GM21423 (cell line): ENCODE results near the gene SEMA3C.

ENCODE experiments used
- ATAC-seq: cut with Tn5 transposase; IDR thresholded peaks from one replicate; pipeline ENCODE4 v1.9.1; 2021; ENCODE audit warnings: mild to moderate bottlenecking, moderate library complexity; ENCODE audit not compliant: unreplicated experiment

SEMA3C gene

DNA sequence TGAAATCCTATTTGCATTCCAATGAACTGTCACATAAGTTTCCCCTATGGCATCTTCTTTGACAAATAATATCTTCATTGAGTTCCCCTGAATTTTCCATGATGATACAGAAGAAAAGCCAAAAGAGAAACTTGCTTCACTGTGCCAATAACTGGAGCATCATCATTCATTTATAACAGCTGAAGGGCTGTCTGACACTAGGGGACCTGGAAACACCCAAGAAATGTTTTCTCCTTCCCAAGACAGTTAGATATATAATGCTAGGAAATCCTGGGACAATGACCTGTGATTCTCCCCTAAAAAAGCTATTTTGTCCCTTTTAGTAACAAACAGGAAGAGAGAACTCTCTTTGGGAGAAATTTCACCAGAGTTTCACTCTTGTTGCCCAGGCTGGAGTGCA, 133.6 kb downstream of the SEMA3C start:
- ATAC-seq = no peak

DNA sequence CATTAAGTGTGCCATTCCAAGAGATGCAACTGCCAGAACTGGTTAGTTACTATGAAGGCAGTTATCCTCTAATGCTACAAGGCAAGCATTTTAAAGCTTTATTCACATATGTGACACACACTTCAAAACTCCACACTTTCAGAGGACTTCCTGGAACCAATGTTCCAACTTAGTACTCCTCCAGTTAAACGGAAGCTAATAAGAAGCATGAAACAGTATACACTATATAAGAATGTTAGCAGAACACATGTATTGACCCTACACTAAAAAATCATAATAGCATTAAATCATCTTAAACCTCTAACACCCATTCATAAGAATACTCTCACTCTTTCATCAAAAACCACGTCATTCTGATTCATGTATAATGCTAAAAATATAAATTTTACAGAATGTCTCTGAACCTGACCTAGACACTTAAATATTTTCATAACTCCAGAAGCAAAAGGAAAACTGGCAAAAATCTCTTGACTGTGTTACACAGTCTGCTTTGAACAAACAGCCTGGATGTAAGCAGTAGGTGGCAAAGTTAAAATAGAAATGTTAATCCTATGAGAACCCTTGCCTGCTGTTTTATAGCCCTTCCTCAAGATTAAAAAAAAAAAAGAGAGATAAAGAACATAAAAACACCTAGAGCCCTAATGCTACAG, 135.0 kb downstream of the SEMA3C start:
- no peak for ATAC-seq

GRCh38 chr7:80783186-80783677, 135.6 kb downstream of the SEMA3C start:
- no peak for ATAC-seq

DNA sequence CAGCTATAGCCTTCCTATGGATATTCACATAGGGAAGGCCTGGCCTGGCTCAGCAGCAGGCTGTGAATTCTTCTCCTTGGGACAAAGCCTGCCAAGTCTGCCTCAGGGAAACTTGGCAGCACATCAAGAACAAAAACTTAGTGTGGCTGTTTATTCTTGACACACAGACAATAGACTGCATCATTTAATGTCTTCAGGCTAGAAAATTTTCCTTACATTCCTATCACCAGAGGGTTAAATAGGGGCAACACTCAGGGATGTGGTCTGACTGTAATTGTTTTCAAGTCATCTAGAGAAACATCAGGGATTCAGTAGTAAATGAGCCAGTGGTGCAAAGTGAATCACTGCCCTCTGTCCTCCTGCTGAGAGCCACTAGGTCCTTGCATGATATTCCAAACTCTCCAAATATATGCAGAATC, 137.3 kb downstream of the SEMA3C start:
- ATAC-seq = no peak

- no peak for ATAC-seq
Measured at GRCh38 chr7:80781146-80781545, 137.7 kb downstream of the SEMA3C start.

- ATAC-seq = no peak
Measured at GRCh38 chr7:80779456-80779855, 139.4 kb downstream of the SEMA3C start.

- ATAC-seq = no peak
Measured at GRCh38 chr7:80775897-80776296, 143.0 kb downstream of the SEMA3C start.

- no peak for ATAC-seq
Measured at GRCh38 chr7:80775482-80775881, 143.4 kb downstream of the SEMA3C start.

DNA sequence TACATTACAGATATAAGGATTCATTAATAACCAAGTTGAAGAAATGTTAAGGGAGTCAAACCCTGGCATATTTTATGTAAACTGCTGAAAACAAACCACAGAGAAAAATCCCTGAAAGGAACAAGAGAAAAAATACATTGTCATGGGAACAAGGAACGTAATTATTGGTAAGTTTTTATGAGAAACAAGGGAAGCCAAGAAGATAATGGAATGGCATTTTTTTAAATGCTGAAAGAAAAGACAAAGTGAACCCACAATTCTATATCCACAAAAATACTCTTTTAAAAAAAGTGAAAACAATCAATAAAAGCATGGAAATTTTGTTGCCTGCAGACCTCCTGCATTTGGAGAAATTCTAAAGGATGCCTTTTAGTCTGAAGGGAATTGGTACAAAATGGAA, 144.0 kb downstream of the SEMA3C start:
- ATAC-seq = no peak

GRCh38 chr7:80773787-80774508, 144.9 kb downstream of the SEMA3C start:
- no peak for ATAC-seq

DNA sequence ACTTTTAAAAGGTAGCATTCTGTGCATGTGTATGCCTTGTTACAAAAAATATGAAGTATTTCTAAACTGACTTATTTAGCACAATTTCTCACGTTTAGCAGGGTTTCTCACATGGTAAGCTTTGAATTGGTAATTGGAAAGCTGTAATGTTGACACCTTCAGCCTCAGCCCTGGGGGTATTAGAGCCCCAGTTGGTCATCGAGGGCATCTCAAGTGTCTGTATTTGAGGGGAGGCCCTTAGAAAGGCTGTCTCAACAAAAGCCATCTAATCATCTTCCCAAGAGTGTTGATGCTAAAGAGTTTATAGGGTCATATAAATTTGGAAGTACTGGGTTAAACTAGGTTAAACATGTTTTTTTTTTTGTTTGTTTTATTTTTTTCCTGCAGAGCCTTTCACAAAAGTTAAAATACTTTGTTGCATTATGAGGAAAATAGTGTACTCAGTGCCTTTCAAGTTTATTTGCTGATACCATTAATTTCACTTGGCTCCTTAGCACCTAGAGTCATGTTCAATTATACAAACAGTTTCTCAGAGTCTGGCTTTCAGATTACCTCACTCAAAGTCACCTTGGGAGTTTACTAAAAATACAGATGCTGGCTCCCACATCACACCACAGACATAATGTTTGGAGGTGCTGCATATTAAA, 146.4 kb downstream of the SEMA3C start:
- ATAC-seq = no peak

GRCh38 chr7:80771523-80771922, 147.3 kb downstream of the SEMA3C start:
- no peak for ATAC-seq

GRCh38 chr7:80770675-80771081, 148.2 kb downstream of the SEMA3C start:
- ATAC-seq = no peak

DNA sequence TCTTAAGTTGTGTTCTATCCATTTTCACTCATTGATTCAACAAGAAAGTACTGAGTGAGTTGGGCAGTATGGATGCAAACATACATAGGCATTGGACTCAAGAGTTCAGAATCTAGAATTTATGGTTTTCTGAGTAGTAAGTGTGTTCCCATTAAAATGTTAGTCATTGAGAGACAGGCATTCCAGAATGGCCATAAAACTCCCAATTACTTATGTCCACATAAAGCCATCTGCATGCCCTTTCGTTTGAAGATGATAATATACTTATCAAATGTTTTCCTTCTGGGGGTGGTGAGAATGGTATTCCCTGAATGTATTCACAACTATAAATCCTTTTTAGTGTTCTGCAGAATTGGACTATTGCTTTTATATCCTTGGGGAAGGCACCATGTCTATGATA, 148.8 kb downstream of the SEMA3C start:
- no peak for ATAC-seq

DNA sequence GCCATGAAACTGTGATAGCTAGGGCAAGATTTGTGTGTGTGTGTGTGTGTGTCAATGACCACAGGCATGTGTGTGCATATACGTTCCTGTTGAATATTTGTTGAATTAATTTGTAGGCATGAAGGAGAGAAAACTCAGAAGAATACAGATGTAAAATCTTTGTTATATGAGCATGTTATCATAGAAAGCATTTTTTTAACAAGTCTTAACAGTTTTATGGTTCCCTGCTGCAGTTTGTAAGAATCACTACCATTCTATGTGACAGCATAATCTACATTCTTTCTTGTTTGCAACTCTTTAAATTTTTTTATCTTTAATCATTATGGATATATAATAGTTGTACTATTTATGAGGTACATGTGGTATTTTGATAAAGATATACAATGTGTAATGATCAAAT, 150.1 kb downstream of the SEMA3C start:
- no peak for ATAC-seq

- no peak for ATAC-seq
Measured at GRCh38 chr7:80767654-80768053, 151.2 kb downstream of the SEMA3C start.

DNA sequence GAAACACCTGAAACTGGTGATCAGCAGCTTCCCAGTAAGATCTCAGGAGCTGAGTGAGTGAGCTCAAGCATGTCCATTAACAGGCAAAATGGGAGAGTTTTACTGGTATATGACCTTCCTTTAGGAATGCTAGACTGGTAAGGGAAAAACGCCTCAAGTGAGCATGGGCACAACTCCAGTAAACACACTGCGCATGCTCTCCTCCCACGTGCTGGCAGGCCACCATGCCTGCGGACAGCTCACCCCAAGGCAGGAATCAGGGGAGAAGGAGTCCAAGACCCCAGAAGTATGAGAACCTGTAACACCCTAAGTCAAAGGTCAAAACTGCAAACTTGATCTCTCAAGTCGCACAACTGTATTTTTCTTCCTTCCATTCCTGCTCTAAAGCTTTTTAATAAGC, 152.1 kb downstream of the SEMA3C start:
- ATAC-seq = no peak

DNA sequence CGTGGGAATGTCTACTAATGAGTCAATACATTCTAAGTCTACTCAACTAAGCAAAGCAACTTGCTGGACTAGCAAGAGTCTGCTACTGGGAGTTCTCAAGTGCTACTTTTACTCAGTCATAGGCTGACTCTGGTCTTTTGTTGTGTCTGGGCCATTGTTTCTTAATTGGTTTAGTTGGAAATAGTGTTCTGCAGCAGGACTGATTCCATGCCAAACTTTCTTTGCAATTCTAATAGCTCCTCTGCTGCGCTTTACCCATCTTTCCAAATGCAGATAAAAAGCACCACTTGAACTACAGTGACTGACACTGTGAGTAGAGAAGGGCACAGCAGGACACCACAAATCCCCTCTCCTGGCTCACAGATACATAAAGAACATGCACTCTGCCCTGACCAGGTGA, 154.7 kb downstream of the SEMA3C start:
- ATAC-seq = no peak

DNA sequence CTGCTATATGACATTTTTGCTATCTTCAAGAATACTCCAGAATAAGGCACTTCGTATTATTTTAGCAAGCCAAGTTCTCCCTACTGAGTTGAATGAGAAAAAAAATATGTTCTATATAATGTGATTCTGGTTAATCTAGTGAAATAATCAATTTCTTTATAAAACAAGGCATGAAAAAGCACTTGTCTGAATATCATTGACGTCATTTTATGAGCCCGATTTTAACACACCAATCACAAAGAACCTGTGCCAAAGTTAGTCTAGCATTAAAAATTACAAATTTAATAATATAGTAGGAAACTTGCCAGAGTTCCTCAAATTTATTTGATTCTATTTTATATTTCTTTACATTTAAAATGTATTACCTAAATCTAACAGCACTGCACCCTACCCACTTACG, 155.1 kb downstream of the SEMA3C start:
- no peak for ATAC-seq

- ATAC-seq = no peak
Measured at GRCh38 chr7:80763289-80763688, 155.6 kb downstream of the SEMA3C start.

DNA sequence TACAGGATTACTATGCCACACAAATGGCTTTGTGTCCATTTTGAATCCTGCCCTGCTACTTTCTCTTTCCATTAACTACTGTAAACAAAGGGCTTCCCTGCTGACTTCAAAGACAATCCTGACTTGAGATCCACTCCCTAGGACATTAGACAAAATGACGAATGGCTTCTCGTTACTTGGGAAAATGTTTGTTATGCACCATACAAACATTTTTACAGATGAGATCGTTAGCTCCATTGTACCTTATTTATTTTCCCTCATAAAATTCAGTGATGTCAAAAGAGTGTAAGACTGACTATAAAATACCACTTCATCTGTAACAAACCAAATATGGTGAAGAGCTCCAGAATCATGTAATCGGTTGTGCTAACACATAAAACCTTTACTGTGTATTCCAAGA, 158.6 kb downstream of the SEMA3C start:
- ATAC-seq = no peak
